Measurements from ENCODE around the gene IFFO2.

DNA sequence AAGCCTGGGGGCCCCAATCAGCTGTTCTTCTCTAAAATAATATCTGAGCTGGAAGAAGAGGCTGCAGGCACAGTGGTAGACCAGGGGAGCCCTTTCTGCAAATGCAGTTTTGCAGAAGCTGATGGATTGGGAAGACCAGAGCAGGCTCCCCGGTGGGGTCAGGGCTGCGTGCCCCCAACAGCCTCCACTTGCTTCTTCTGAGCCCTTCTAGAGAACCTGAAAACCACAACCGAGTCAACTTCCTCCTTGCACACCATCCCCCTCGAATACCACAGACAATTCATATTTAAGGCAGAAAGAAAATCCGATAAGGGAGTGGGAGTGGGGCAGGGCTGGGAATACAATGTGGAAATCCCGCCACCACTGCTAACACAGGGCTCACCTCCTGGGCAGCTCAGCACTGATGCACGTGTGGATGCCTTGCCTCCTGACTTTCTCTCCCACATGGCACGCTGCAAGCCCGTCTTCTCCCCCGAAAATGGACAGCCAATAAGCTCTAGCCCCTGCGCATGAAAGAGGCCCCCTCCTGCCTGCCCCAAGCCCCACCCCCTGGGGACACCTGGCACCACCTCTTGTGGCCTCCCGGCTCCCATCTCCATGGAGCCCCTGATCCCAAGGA, 28.7 kb downstream of the IFFO2 start:
- TF ChIP-seq, protein P1, sequence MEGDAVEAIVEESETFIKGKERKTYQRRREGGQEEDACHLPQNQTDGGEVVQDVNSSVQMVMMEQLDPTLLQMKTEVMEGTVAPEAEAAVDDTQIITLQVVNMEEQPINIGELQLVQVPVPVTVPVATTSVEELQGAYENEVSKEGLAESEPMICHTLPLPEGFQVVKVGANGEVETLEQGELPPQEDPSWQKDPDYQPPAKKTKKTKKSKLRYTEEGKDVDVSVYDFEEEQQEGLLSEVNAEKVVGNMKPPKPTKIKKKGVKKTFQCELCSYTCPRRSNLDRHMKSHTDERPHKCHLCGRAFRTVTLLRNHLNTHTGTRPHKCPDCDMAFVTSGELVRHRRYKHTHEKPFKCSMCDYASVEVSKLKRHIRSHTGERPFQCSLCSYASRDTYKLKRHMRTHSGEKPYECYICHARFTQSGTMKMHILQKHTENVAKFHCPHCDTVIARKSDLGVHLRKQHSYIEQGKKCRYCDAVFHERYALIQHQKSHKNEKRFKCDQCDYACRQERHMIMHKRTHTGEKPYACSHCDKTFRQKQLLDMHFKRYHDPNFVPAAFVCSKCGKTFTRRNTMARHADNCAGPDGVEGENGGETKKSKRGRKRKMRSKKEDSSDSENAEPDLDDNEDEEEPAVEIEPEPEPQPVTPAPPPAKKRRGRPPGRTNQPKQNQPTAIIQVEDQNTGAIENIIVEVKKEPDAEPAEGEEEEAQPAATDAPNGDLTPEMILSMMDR (IDR thresholded peaks at IDR 0.05; ENCODE audit: low read length): no peak
- TF ChIP-seq EZH2phosphoT487 (IDR thresholded peaks at IDR 0.05; ENCODE audit: low read length): no peak
- no peak for TF ChIP-seq EZH2 (optimal IDR thresholded peaks at IDR 0.05; ENCODE audit: low read depth, low read length)

Data from MM.1S (cell line).